NCI-H774 (cell line): ENCODE data around the gene NAIF1.
"Not testable (repeated sequence)": the region's sequence is repeated elsewhere in the genome, so short reads cannot be mapped to it uniquely, and the experiment has no call there.

Experiments used
- DNase-seq: peaks from one replicate; lab custom pipeline; 2025; lab: John Stamatoyannopoulos, UW

Gene NAIF1

DNA sequence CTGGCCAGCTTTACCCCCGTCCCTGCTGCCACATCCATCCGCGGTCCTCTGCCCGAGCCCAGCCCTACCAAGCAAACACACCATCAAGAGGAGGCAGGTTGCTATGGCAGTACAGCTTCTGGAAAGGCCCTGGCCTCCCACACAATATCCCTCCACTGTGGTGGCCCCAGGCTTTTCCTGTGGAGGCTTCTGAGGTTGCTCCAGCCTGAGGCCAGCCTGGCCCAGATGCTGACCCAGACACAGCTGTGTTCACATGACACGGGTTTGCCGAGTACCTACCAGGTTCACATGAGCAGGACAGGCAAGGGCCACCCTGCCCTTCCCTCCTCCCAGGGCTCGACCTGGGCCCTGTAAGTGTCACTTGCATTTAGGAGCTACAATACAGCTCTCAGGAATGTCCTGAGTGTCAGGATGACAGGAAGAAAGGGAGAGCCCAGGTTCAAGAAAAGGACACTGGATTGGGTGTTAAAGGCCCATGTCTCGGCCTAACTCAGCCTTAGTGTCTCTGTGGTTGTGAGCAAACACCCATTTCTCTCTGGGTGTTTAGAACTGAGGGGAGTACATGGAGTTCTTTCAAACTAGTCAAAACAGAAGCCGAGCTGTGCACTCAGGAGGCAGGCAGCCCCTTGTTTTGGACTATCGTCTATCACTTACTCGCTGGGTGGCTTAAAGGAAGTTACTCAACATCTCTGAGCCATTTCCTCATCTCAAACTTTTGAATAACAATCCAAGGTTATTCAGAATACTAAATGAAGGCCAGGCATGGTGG, 40.2 kb downstream of the NAIF1 start:
- no peak for DNase-seq

DNA sequence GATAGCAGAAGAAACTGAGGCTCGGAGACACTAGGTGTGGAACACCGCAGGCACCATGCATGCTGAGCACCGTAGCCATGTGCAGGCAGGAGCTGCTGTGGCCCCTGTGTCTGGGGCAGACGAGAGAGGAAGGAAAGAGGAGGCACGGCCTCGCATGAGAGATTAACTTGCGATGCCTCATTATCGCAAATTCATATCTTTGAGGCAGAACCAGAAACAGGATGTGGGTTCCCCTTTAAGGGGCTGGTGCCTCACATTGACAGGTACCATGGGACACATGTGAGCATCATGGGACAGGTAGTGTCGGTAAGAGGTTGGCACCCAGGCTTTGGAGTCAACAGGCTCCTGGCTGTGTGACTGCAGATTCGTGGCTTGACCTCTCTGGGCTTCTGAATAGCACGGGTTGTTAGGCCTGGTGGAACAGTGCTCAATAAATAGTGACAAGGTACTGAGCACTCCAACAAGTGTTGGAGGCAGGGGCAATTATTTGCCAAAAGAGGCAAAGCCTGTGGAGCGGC, 40.8 kb downstream of the NAIF1 start:
- no peak for DNase-seq

DNA sequence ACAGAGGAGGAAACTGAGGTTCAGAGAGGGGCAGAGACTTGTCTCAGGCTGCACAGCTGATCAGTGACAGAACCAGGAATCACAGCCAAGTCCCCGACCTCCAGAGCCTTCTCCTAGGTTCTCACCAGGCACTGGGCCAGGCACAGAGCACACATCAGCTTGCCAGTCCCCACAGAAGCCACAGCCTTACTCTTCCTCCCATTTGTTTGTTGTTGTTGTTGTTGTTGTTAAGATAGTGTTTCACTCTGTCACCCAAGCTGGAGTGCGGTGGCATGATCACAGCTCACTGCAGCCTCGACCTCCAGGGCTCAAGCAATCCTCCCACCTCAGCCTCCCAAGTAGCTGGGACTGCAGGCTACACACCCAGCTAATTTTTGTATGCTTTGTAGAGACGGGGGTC, 41.4 kb downstream of the NAIF1 start:
- no peak for DNase-seq

DNA sequence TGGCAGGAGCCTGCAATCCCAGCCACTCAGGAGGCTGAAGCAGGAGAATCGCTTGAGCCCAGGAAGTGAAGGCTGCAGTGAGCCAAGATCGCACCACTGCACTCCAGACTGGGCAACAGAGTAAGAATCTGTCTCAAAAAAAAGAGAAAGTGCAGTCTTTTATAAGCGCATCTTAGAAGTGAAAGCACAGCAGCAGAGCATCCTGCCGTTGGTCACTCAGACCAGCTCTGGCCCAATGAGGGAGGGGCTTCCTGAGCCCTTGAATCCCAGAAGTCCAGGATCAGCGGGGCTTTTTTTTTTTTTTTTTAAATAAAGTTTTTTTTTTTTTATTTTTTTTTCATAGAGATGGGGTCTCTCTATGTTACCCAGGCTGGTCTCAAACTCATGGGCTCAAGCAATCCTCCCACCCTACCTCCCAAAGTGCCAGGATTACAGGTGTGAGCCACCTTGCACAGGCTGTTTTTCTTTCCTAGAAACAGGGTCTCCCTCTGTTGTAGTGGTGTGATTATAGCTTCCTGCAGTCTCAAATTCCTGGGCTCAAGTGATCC, 42.3 kb downstream of the NAIF1 start:
- no peak for DNase-seq

DNA sequence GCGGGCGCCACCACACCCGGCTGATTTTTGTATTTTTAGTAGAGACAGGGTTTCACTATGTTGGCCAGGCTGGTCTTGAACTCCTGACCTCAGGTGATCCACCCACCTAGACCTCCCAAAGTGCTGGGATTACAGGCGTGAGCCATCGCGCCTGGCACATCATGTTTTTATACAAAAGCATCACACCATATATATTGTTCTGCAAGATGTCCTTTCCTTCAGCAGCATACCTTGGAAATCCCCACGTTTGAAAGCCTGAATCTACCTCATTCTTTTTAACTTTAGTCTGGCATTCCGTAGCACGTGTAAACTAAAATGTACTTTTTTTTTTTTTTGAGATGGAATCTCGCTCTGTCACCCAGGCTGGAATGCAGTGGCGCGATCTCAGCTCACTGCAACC, 43.4 kb downstream of the NAIF1 start:
- DNase-seq = not testable (repeated sequence)

DNA sequence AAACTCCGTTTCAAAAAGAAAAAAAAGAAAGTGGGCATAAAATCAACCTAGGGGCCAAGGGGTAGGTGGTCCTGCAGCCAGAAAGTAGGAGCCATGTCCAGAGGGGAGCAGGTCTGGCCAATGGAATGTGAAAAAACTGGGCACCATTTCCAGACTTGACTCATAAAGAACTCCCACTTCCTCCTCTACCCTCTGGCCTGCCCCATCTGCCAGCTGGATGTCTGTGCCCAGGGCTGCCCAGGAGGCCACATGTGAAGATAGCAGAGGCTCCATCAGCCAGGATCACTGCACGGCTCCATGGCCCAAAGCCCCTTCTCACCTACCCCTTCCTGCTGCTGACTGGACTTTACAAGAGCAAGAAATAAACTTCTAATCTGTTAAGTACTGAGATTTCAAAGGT, 44.2 kb downstream of the NAIF1 start:
- DNase-seq = no peak

DNA sequence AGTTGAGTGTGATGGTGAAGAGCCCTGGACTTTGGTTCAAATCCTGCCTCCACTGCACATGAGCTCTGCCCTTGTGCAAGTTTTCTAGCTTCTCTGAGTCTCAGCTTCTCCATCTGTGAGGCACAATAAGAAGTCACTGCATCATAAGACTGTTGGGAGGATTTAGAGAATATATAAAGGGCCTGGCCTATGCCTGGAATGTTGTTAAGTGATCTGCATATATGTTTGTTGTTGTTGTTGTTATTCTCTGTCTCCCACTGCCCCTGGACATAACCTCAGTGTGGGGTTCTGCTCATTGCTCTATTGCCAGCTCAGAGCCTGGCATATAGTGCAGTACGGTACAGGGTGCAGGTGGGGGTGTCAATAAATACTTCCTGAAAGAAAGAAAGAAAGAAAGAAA, 46.0 kb downstream of the NAIF1 start:
- no peak for DNase-seq

DNA sequence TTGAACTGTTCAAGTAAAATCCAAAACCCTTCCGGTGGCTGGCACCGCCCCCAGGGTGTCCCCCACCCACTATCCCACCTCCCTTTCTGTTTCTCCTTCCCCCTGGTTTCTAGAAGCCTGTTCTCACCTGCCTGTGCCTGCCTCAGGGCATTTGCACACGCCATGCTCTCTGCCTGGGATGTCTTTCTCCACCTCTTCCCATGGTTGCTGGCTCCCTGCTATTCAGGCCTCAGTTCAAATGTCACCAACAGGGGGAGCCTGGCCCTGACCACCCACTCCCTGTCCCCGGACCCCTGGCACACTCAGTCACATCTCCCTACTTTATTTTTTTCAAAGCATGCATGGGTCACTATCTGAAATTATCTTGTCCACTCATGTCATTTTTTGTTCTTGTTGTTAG, 46.4 kb downstream of the NAIF1 start:
- no peak for DNase-seq

DNA sequence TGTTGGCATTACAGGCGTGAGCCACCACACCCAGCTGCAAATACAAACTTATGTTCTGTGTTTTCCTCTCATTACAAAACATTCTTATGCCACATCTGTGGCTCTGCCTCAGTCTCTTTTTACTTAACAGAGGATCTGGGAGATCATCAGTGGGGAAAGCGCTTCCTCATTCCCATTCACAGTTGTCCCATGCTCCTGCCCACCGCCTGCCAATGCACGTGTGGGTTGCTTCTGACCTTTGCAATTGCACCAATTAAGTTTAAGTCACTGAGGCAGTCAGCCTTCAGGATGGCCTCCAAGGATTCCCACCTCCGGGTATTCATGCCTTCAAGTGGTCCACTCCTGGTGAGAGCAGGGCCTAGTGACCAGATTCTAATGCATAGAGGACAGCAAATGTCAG, 51.4 kb downstream of the NAIF1 start:
- DNase-seq = no peak
